HepG2 (cell line): ENCODE measurements around the gene GABRB1. TPM values are rescaled to one million over a fixed set of nuclear protein-coding genes. Genes with fewer than 3 reads are reported as not detected.
A peak's percentile ranks its signal among the peaks of the same experiment; 100 is the strongest.

Experiments
- ATAC-seq: fragments of 200-7000 bp; cut with Tn5 transposase; 3 replicates; pipeline ENCODE4 v1.9.1; 2020; ENCODE audit warnings: mild to moderate bottlenecking, moderate library complexity
- BruUV-seq: library from RNA; stranded (reverse); fragments of 400-500 nt; replicated peaks from 2 replicates; lab custom pipeline; 2021; lab: Mats Ljungman, UMichigan
- CTCF ChIA-PET: fragments of 300-600 bp; formaldehyde crosslinking; extraction: SDS; loops from one replicate; lab custom pipeline; 2021; ENCODE audit warnings: low total read pairs, inconsistent platforms, low intra/inter-chr PET ratio; lab: Yijun Ruan, JAX
- POLR2A ChIA-PET: fragments of 350-600 bp; sonication (Branson Sonifier 250); formaldehyde crosslinking; loops from one replicate; lab custom pipeline; 2020; ENCODE audit warnings: antibody characterized with exemption, inconsistent platforms; lab: Yijun Ruan, JAX
- DNase-seq: peaks from one replicate; pipeline ENCODE4 v3.0.0-alpha.2; 2015; ENCODE audit warnings: low spot score
- FAIRE-seq: peaks from 3 replicates; lab custom pipeline; 2011; peaks lifted over from hg19 to GRCh38; lab: Jason Lieb, UNC
- H2AFZ ChIP-seq: one replicate; pipeline ENCODE4 v1.6.1; 2011; ENCODE audit warnings: low read length, inconsistent platforms
- H3K27ac ChIP-seq: fragments of 300-600 bp; 3 replicates; pipeline ENCODE4 v1.8.0; 2011; ENCODE audit warnings: mixed run types, mild to moderate bottlenecking, mixed read lengths, low read length, inconsistent platforms; ENCODE audit not compliant: insufficient read depth; ENCODE audit errors: extremely low read length
- H3K27me3 ChIP-seq, 2 experiments: fragments of 200-600 bp in 1 of 2; 2 replicates in 1 of 2; 3 replicates in 1 of 2; pipeline versions ENCODE4 v1.6.0 to v1.8.0; 2011; ENCODE audit warnings: low read length in 2 of 2, mild to moderate bottlenecking in 2 of 2, moderate library complexity in 2 of 2, inconsistent platforms in 1 of 2; ENCODE audit not compliant: insufficient read depth in 2 of 2, control insufficient read depth in 1 of 2
- H3K36me3 ChIP-seq, 2 experiments: fragments of 200-600 bp in 1 of 2; replicated peaks in 1 of 2; 2 replicates in 1 of 2; 3 replicates in 1 of 2; pipeline versions ENCODE4 v1.5.1 to v1.8.0; 2011; ENCODE audit warnings: low read length in 2 of 2, inconsistent platforms in 1 of 2; ENCODE audit not compliant: insufficient read depth in 2 of 2, control insufficient read depth in 1 of 2
- H3K4me1 ChIP-seq: 2 replicates; pipeline ENCODE4 v1.5.1; 2012; ENCODE audit warnings: low read length, inconsistent platforms; ENCODE audit not compliant: insufficient read depth
- H3K4me2 ChIP-seq: 2 replicates; pipeline ENCODE4 v1.6.0; 2011; ENCODE audit warnings: low read depth, low read length, inconsistent platforms
- H3K4me3 ChIP-seq, 3 experiments: fragments of 200-600 bp in 1 of 3; sonication (generic), shearing (Covaris generic) in 1 of 3; replicated peaks in 1 of 3; 2 replicates each; pipeline ENCODE4 v1.5.1; 2011 to 2016; ENCODE audit warnings: low read length in 3 of 3, inconsistent platforms in 2 of 3, low read depth in 2 of 3, mild to moderate bottlenecking in 2 of 3, control low read depth in 1 of 3, mixed read lengths in 1 of 3; ENCODE audit not compliant: insufficient read depth in 1 of 3
- H3K79me2 ChIP-seq: one replicate; pipeline ENCODE4 v1.6.1; 2011; ENCODE audit warnings: low read length, inconsistent platforms; ENCODE audit not compliant: insufficient read depth
- H3K9ac ChIP-seq: 2 replicates; pipeline ENCODE4 v1.6.0; 2011; ENCODE audit warnings: mild to moderate bottlenecking, low read depth, low read length, inconsistent platforms; ENCODE audit not compliant: insufficient read depth
- H3K9me3 ChIP-seq: 2 replicates; pipeline ENCODE4 v1.5.1; 2012; ENCODE audit warnings: mild to moderate bottlenecking, low read length
- H4K20me1 ChIP-seq: 2 replicates; pipeline ENCODE4 v1.6.0; 2011; ENCODE audit warnings: inconsistent platforms, mild to moderate bottlenecking, low read length, moderate library complexity; ENCODE audit not compliant: insufficient read depth
- AKAP8 ChIP-seq: sonication (generic); formaldehyde crosslinking; IDR thresholded peaks from 2 replicates; pipeline ENCODE4 v1.5.1; 2020; ENCODE audit warnings: mild to moderate bottlenecking, missing genetic modification reagents
- CREB1 ChIP-seq, 2 experiments: fragments of 450-650 bp in 1 of 2; IDR thresholded peaks; 2 replicates each; pipeline ENCODE4 v1.6.1; 2016 to 2017; ENCODE audit warnings: control low read depth in 1 of 2, mild to moderate bottlenecking in 1 of 2, missing compliant biosample characterization in 1 of 2, missing genetic modification characterization in 1 of 2
- EZH2 ChIP-seq: conservative IDR thresholded peaks from 2 replicates; pipeline ENCODE4 v1.6.1; 2012; ENCODE audit warnings: mild to moderate bottlenecking, low read depth, low read length, moderate library complexity
- GZF1 ChIP-seq: sonication (generic); formaldehyde crosslinking; IDR thresholded peaks from 2 replicates; pipeline ENCODE4 v1.5.1; 2020; ENCODE audit warnings: mild to moderate bottlenecking, missing genetic modification reagents
- ISX ChIP-seq: sonication (generic); formaldehyde crosslinking; conservative IDR thresholded peaks from 2 replicates; pipeline ENCODE4 v1.5.0; 2020; ENCODE audit warnings: missing genetic modification reagents
- JARID2 ChIP-seq: sonication (generic); formaldehyde crosslinking; IDR thresholded peaks from 2 replicates; pipeline ENCODE4 v1.8.1; 2023; ENCODE audit warnings: missing genetic modification reagents, inconsistent platforms; ENCODE audit not compliant: insufficient replicate concordance
- NFIC ChIP-seq: IDR thresholded peaks from 2 replicates; pipeline ENCODE4 v1.6.1; 2012; ENCODE audit warnings: mild to moderate bottlenecking, low read length, inconsistent platforms
- NRL ChIP-seq: sonication (generic); formaldehyde crosslinking; IDR thresholded peaks from 2 replicates; pipeline ENCODE4 v1.5.0; 2020; ENCODE audit warnings: missing genetic modification reagents, mild to moderate bottlenecking, moderate library complexity, borderline replicate concordance
- PHF8 ChIP-seq: sonication (generic); formaldehyde crosslinking; IDR thresholded peaks from 2 replicates; pipeline ENCODE4 v1.5.0; 2020; ENCODE audit warnings: missing genetic modification reagents
- RXRA ChIP-seq: sonication (generic); formaldehyde crosslinking; IDR thresholded peaks from 2 replicates; pipeline ENCODE4 v1.5.1; 2020; ENCODE audit warnings: missing genetic modification reagents
- ZNF468 ChIP-seq: sonication (generic); formaldehyde crosslinking; IDR thresholded peaks from 2 replicates; pipeline ENCODE4 v1.8.0; 2022; ENCODE audit warnings: mild to moderate bottlenecking, moderate library complexity, missing genetic modification reagents
- ZNF564 ChIP-seq: sonication (generic); formaldehyde crosslinking; IDR thresholded peaks from 2 replicates; pipeline ENCODE4 v1.8.1; 2023; ENCODE audit warnings: mild to moderate bottlenecking, missing genetic modification reagents
- ZNF615 ChIP-seq: sonication (generic); formaldehyde crosslinking; IDR thresholded peaks from 2 replicates; pipeline ENCODE4 v1.5.0; 2020; ENCODE audit warnings: mild to moderate bottlenecking, missing genetic modification reagents, borderline replicate concordance
- ZNF672 ChIP-seq: sonication (generic); formaldehyde crosslinking; IDR thresholded peaks from 2 replicates; pipeline ENCODE4 v1.8.1; 2022; ENCODE audit warnings: missing genetic modification reagents
- ZNF768 ChIP-seq: sonication (generic); formaldehyde crosslinking; IDR thresholded peaks from 2 replicates; pipeline ENCODE4 v1.4.0; 2020; ENCODE audit warnings: missing genetic modification reagents
- ZNF883 ChIP-seq: sonication (generic); formaldehyde crosslinking; IDR thresholded peaks from 2 replicates; pipeline ENCODE4 v1.5.1; 2020; ENCODE audit warnings: mild to moderate bottlenecking, missing genetic modification reagents; ENCODE audit errors: not compliant biosample characterization
- WGBS: methylation state at CpG from one replicate; pipeline ENCODE4 v1.1.6; 2017; ENCODE audit warnings: low lambda C conversion rate; 5-methylcytosine and 5-hydroxymethylcytosine counted together
- in situ Hi-C: cut with HindIII; loops from 2 replicates; pipeline ENCODE4 v1.10.0; 2017; ENCODE audit warnings: low pct_unique_long_range_greater_than_20kb; ENCODE audit not compliant: extremely low pct_ligation_motif_present
- intact Hi-C: fragments of 100-400 bp; cut with micrococcal nuclease; formaldehyde crosslinking; loops from one replicate; pipeline ENCODE4 v1.10.0; 2022; ENCODE audit not compliant: unreplicated experiment
- polyA plus RNA-seq, 8 experiments: library from polyadenylated mRNA; depleted of rRNA in 3 of 8; stranded (reverse) in 7 of 8; unstranded in 1 of 8; fragments of >200 nt; fragmentation: Illumina TruSeq in 4 of 8; extraction: Trizol in 4 of 8; gene quantifications; 2 replicates each; pipeline versions ENCODE4 v1.2.1 to v1.2.3, GENCODE V29; 2011 to 2016; ENCODE audit warnings: low read depth in 4 of 8, missing spikeins in 1 of 8, mixed read lengths in 1 of 8; ENCODE audit not compliant: insufficient read depth in 1 of 8
- total RNA-seq, 5 experiments: library from RNA; depleted of rRNA; stranded (reverse); fragments of >200 nt; fragmentation: Illumina TruSeq; extraction: Trizol; gene quantifications; 2 replicates each; pipeline ENCODE4 v1.2.3, GENCODE V29; 2016; ENCODE audit warnings: low read depth in 1 of 5
- TF ChIP-seq, protein P1 (sequence below): sonication (generic); formaldehyde crosslinking; IDR thresholded peaks from 2 replicates; pipeline ENCODE4 v1.8.1; 2023; ENCODE audit warnings: mild to moderate bottlenecking, missing genetic modification reagents
- TF ChIP-seq, protein P2 (sequence below): sonication (generic); formaldehyde crosslinking; IDR thresholded peaks from 2 replicates; pipeline ENCODE4 v1.4.0; 2020; ENCODE audit warnings: missing genetic modification reagents
- TF ChIP-seq, protein P3 (sequence below): IDR thresholded peaks from 2 replicates; pipeline ENCODE4 v1.6.1; 2016; ENCODE audit warnings: low read depth, borderline replicate concordance
- TF ChIP-seq, protein P4 (sequence below): fragments of 450-650 bp; IDR thresholded peaks from 2 replicates; pipeline ENCODE4 v1.6.1; 2017; ENCODE audit warnings: mild to moderate bottlenecking

GABRB1 gene
- total and polyA plus RNA-seq, 2 of the 13 experiments (the other 11 are each of a cell fraction or from before 2014, with no cell fraction given), result not detected

DNA sequence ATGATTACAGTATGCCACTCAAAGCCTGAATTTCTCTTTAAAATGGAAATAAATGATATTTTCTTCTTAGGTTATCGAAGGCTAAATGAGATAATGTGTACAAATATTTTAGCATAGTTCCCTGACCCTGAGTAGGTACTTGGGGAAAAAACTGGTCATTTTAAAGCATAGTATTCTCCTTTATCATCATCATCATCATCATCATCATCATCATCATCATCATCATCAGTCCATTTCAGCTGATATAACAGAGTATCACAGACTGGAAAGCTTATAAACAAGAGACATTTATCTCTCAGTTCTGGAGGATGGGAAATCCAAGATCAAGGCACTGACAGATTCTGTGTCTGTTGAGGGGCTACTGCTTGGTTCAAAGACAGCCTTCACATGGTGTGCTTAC, 13.9 kb downstream of the GABRB1 start:
- POLR2A ChIA-PET, result no interaction called here
- in situ Hi-C loops, result no loop called here

DNA sequence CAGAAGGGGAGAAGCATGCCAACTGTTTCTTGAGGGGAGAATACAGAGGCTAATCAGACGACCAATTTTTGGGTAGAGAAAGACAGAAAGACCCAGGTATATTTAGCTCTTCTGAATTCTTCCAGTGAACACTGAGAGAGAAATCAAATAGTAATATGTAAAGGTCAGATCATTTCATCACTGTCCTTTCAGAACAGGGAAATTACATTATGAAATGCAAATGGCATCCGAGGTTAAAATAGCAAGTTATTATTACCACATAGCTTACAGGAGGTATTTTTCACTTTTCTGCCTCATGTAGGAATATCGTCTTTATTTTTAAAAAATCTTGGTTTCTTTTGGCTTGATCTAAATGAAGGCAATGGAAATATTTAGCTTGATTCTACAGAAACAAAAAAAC, 18.0 kb downstream of the GABRB1 start:
- Histone ChIP-seq H3K4me3 (no peak overlapping the region), H3K27ac (no peak overlapping the region), H3K36me3 (no peaks in the 10 kb centered on the region), H3K9me3 (no peaks in the 10 kb centered on the region), H3K79me2 (no peaks in the 10 kb centered on the region), H3K9ac (no peak overlapping the region), H3K27me3 (no peaks in the 10 kb centered on the region; a peak in 1 of 5 replicates), H3K4me2 (no peak overlapping the region), H2AFZ (no peak overlapping the region), H4K20me1 (no peaks in the 10 kb centered on the region), H3K4me1 (no peaks in the 10 kb centered on the region)
- no peak for ATAC-seq
- ChIA-PET POLR2A (no interaction called here), CTCF (no interaction called here)
- in situ Hi-C loops, result no loop called here
- BruUV-seq, result no TSS peak
- WGBS, result 13% methylated on average over 3 of the region's 3 CpGs
- intact Hi-C loops, result no loop called here
- no peak for DNase-seq
- no peak for FAIRE-seq
- TF ChIP-seq, protein P1, sequence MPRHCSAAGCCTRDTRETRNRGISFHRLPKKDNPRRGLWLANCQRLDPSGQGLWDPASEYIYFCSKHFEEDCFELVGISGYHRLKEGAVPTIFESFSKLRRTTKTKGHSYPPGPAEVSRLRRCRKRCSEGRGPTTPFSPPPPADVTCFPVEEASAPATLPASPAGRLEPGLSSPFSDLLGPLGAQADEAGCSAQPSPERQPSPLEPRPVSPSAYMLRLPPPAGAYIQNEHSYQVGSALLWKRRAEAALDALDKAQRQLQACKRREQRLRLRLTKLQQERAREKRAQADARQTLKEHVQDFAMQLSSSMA (CRISPR knock-in tag), result no peak
- no peak for TF ChIP-seq JARID2 (CRISPR knock-in tag)
- TF ChIP-seq, protein P2, sequence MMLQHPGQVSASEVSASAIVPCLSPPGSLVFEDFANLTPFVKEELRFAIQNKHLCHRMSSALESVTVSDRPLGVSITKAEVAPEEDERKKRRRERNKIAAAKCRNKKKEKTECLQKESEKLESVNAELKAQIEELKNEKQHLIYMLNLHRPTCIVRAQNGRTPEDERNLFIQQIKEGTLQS, result no peak
- TF ChIP-seq NFIC, result no peak
- no peak for TF ChIP-seq ZNF768 (CRISPR knock-in tag)
- TF ChIP-seq ISX (CRISPR knock-in tag), result no peak
- no peak for TF ChIP-seq NRL (CRISPR knock-in tag)
- no peak for TF ChIP-seq ZNF564 (CRISPR knock-in tag)
- TF ChIP-seq GZF1, result no peak
- TF ChIP-seq, protein P3, sequence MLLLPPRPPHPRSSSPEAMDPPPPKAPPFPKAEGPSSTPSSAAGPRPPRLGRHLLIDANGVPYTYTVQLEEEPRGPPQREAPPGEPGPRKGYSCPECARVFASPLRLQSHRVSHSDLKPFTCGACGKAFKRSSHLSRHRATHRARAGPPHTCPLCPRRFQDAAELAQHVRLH (CRISPR knock-in tag), result no peak
- no peak for TF ChIP-seq EZH2
- TF ChIP-seq, protein P4, sequence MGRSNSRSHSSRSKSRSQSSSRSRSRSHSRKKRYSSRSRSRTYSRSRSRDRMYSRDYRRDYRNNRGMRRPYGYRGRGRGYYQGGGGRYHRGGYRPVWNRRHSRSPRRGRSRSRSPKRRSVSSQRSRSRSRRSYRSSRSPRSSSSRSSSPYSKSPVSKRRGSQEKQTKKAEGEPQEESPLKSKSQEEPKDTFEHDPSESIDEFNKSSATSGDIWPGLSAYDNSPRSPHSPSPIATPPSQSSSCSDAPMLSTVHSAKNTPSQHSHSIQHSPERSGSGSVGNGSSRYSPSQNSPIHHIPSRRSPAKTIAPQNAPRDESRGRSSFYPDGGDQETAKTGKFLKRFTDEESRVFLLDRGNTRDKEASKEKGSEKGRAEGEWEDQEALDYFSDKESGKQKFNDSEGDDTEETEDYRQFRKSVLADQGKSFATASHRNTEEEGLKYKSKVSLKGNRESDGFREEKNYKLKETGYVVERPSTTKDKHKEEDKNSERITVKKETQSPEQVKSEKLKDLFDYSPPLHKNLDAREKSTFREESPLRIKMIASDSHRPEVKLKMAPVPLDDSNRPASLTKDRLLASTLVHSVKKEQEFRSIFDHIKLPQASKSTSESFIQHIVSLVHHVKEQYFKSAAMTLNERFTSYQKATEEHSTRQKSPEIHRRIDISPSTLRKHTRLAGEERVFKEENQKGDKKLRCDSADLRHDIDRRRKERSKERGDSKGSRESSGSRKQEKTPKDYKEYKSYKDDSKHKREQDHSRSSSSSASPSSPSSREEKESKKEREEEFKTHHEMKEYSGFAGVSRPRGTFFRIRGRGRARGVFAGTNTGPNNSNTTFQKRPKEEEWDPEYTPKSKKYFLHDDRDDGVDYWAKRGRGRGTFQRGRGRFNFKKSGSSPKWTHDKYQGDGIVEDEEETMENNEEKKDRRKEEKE, result no peak
- TF ChIP-seq AKAP8 (CRISPR knock-in tag), result no peak
- TF ChIP-seq RXRA (CRISPR knock-in tag), result no peak
- TF ChIP-seq ZNF883 (CRISPR knock-in tag), result no peak

More for the DNA sequence above, 13.9 kb downstream of the GABRB1 start:
- H3K4me1 ChIP-seq, result no peaks in the 10 kb centered on the region
- H4K20me1 ChIP-seq, result no peaks in the 10 kb centered on the region
- H3K36me3 ChIP-seq, result no peaks in the 10 kb centered on the region
- no TSS peak for BruUV-seq
- no peak overlapping the region for H3K4me2 ChIP-seq
- CTCF ChIA-PET, result no interaction called here
- H3K27me3 ChIP-seq, result no peaks in the 10 kb centered on the region
- intact Hi-C loops, result no loop called here
- no peaks in the 10 kb centered on the region for H3K9me3 ChIP-seq
- no peak overlapping the region for H3K4me3 ChIP-seq
- TF ChIP-seq ZNF672 (CRISPR knock-in tag) (no peak), ZNF615 (CRISPR knock-in tag) (no peak), ZNF468 (CRISPR knock-in tag) (no peak), CREB1 (IDR thresholded peaks at IDR 0.05) (peak; percentile 76), CREB1 (CRISPR knock-in tag; IDR thresholded peaks at IDR 0.05) (no peak), PHF8 (CRISPR knock-in tag) (no peak)
- 13% methylated on average over 1 of the region's 1 CpG for WGBS
- DNase-seq, result no peak
- H2AFZ ChIP-seq, result no peak overlapping the region
- FAIRE-seq, result no peak
- no peaks in the 10 kb centered on the region for H3K79me2 ChIP-seq
- no peak overlapping the region for H3K9ac ChIP-seq
- no peak for ATAC-seq
- H3K27ac ChIP-seq, result no peak overlapping the region
